Measurements from ENCODE around the gene GGPS1. TPM values are rescaled to one million over a fixed set of nuclear protein-coding genes. Genes with fewer than 3 reads are reported as not detected.

The GGPS1 gene
- total RNA-seq, result 18.7 and 22.0 TPM in 2 replicates

GRCh38 chr1:235328271-235329138, at the start of gene GGPS1:
Gene GGPS1 (plus strand): TSS chr1:235328570. CDS start chr1:235335265, 6,695 bp downstream.

GRCh38 chr1:235327559-235328270, 655 bp upstream of the GGPS1 start, which contains the start of gene ARID4B:
Gene ARID4B (minus strand): TSS chr1:235328179. CDS start chr1:235326919, 1,260 bp downstream.

GRCh38 chr1:235367000-235367908, 38.9 kb downstream of the GGPS1 start, which contains the start of gene TBCE:
Gene TBCE (plus strand): TSS chr1:235367427. CDS start chr1:235380050, 12,623 bp downstream.

Other genes starting within 250 kb of the GGPS1 start
- gene TOMM20, start 199.7 kb upstream of the GGPS1 start, total RNA-seq, result 88.9 and 99.1 TPM in 2 replicates
- gene RBM34, start 167.3 kb upstream of the GGPS1 start, total RNA-seq, result 38.8 and 53.4 TPM in 2 replicates
- gene ARID4B, start 391 bp upstream of the GGPS1 start, total RNA-seq, result 44.0 and 62.2 TPM in 2 replicates
- gene TBCE, start 38.9 kb downstream of the GGPS1 start, total RNA-seq, result 11.3 and 14.4 TPM in 2 replicates
- gene B3GALNT2, start 175.9 kb downstream of the GGPS1 start, total RNA-seq, result 26.8 and 48.6 TPM in 2 replicates

All from dermis lymphatic vessel endothelial cell (primary cell).